Liver (tissue), 9 donors: ENCODE measurements around the gene HIVEP3. TPM values are rescaled to one million over a fixed set of nuclear protein-coding genes. Genes with fewer than 3 reads are reported as not detected.

Experiments
- DNase-seq: peaks from one replicate; pipeline ENCODE4 v3.0.0-alpha.2; 2017; ENCODE audit warnings: low spot score
- H3K27ac ChIP-seq, 2 donors: one replicate each; pipeline ENCODE4 v1.7.0; 2013; ENCODE audit warnings: inconsistent platforms in 2 of 2, low read length in 2 of 2, control low read depth in 1 of 2, low read depth in 1 of 2, mild to moderate bottlenecking in 1 of 2
- H3K27me3 ChIP-seq, 4 donors: one replicate each; pipeline versions ENCODE4 v1.6.1 to v1.7.0; 2013; ENCODE audit warnings: low read length in 3 of 4, inconsistent platforms in 1 of 4, mild to moderate bottlenecking in 1 of 4, moderate library complexity in 1 of 4; ENCODE audit not compliant: control insufficient read depth in 4 of 4, insufficient read depth in 4 of 4
- H3K36me3 ChIP-seq, 4 donors: one replicate each; pipeline versions ENCODE4 v1.6.1 to v1.7.0; 2013; ENCODE audit warnings: low read length in 3 of 4, mild to moderate bottlenecking in 3 of 4, low read depth in 1 of 4, moderate library complexity in 1 of 4; ENCODE audit not compliant: control insufficient read depth in 4 of 4, insufficient read depth in 3 of 4
- H3K4me1 ChIP-seq, 4 donors: one replicate each; pipeline versions ENCODE4 v1.6.1 to v1.7.0; 2013; ENCODE audit warnings: low read length in 3 of 4, mild to moderate bottlenecking in 3 of 4, moderate library complexity in 1 of 4; ENCODE audit not compliant: control insufficient read depth in 4 of 4, insufficient read depth in 4 of 4
- H3K4me3 ChIP-seq, 3 donors: one replicate each; pipeline versions ENCODE4 v1.6.1 to v1.7.0; 2013; ENCODE audit warnings: low read length in 3 of 3, control low read depth in 1 of 3, low read depth in 1 of 3, mild to moderate bottlenecking in 1 of 3
- H3K9ac ChIP-seq, 2 donors: one replicate each; pipeline ENCODE4 v1.7.0; 2013; ENCODE audit warnings: low read length in 2 of 2, mild to moderate bottlenecking in 2 of 2, moderate library complexity in 2 of 2, control low read depth in 1 of 2, low read depth in 1 of 2
- H3K9me3 ChIP-seq, 4 donors: one replicate each; pipeline versions ENCODE4 v1.6.1 to v1.7.0; 2013; ENCODE audit warnings: low read length in 3 of 4; ENCODE audit not compliant: control insufficient read depth in 4 of 4
- ATF3 ChIP-seq: IDR thresholded peaks from 2 replicates; pipeline ENCODE4 v1.6.1; 2016; ENCODE audit warnings: antibody characterized with exemption
- CTCF ChIP-seq: fragments of 150-350 bp; IDR thresholded peaks from 2 replicates; pipeline ENCODE4 v1.5.1; 2017; ENCODE audit warnings: improper control_type of control experiment, low read depth, low read length; ENCODE audit not compliant: missing input control
- EGR1 ChIP-seq, 2 donors: IDR thresholded peaks; 2 replicates each; pipeline ENCODE4 v1.6.1; 2016 to 2018; ENCODE audit warnings: antibody characterized with exemption in 2 of 2, low read depth in 2 of 2
- FOXA1 ChIP-seq: IDR thresholded peaks from 2 replicates; pipeline ENCODE4 v1.6.1; 2016; ENCODE audit warnings: antibody characterized with exemption
- FOXA2 ChIP-seq: IDR thresholded peaks from 2 replicates; pipeline ENCODE4 v1.6.1; 2016; ENCODE audit warnings: antibody characterized with exemption
- GABPA ChIP-seq, 2 donors: IDR thresholded peaks in 1 of 2; conservative IDR thresholded peaks in 1 of 2; 2 replicates each; pipeline ENCODE4 v1.6.1; 2016; ENCODE audit warnings: antibody characterized with exemption in 2 of 2, mild to moderate bottlenecking in 1 of 2, moderate library complexity in 1 of 2
- HNF4A ChIP-seq, 2 donors: conservative IDR thresholded peaks; 2 replicates each; pipeline ENCODE4 v1.6.1; 2016; ENCODE audit warnings: antibody characterized with exemption in 2 of 2, mild to moderate bottlenecking in 2 of 2
- HNF4G ChIP-seq: IDR thresholded peaks from 2 replicates; pipeline ENCODE4 v1.6.1; 2016; ENCODE audit warnings: antibody characterized with exemption
- MAX ChIP-seq: IDR thresholded peaks from 2 replicates; pipeline ENCODE4 v1.6.1; 2016; ENCODE audit warnings: antibody characterized with exemption
- REST ChIP-seq: IDR thresholded peaks from 2 replicates; pipeline ENCODE4 v1.6.1; 2016; ENCODE audit warnings: antibody characterized with exemption, mild to moderate bottlenecking
- RXRA ChIP-seq, 2 donors: IDR thresholded peaks; 2 replicates each; pipeline ENCODE4 v1.6.1; 2017 to 2018; ENCODE audit warnings: antibody characterized with exemption in 2 of 2, mild to moderate bottlenecking in 1 of 2
- SP1 ChIP-seq: IDR thresholded peaks from 2 replicates; pipeline ENCODE4 v1.6.1; 2018; ENCODE audit warnings: antibody characterized with exemption, mild to moderate bottlenecking
- TAF1 ChIP-seq: conservative IDR thresholded peaks from 2 replicates; pipeline ENCODE4 v1.6.1; 2016; ENCODE audit warnings: antibody characterized with exemption, mild to moderate bottlenecking
- YY1 ChIP-seq: IDR thresholded peaks from 2 replicates; pipeline ENCODE4 v1.6.1; 2016; ENCODE audit warnings: antibody characterized with exemption, mild to moderate bottlenecking
- ZBTB33 ChIP-seq: IDR thresholded peaks from 2 replicates; pipeline ENCODE4 v1.6.1; 2016; ENCODE audit warnings: antibody characterized with exemption
- WGBS: extraction: QIAGEN DNeasy Blood & Tissue Kit; methylation state at CpG from one replicate; pipeline ENCODE4 v1.1.7; 2013; 5-methylcytosine and 5-hydroxymethylcytosine counted together
- polyA plus RNA-seq, 2 donors: library from polyadenylated mRNA; stranded (reverse) in 1 of 2; unstranded in 1 of 2; fragments of 200-250 nt in 1 of 2; fragments of >200 nt in 1 of 2; fragmentation: Nextera tagmentation in 1 of 2; extraction: Ambion mirVana in 1 of 2; gene quantifications; one replicate each; pipeline versions ENCODE4 v1.2.1 to v1.2.3, GENCODE V29; 2013 to 2015
- total RNA-seq, 2 donors: library from RNA; depleted of rRNA; stranded (reverse); fragments of >200 nt; gene quantifications; one replicate each; pipeline ENCODE4 v1.2.3, GENCODE V29; 2014
- donor health status: healthy.
- donor health status: healthy.
- donor health status: healthy.
- donor health status: healthy.
- donor health status: healthy.

Gene HIVEP3
- total and polyA plus RNA-seq, 4 donors: 0.93 to 1.6 (median 1.4) TPM

GRCh38 chr1:41859686-41860085 lies 59.0 kb downstream of the HIVEP3 start:
- no peaks in the 10 kb centered on the region for H3K4me1 ChIP-seq
- 83% methylated on average over 4 of the region's 4 CpGs for WGBS
- no peaks in the 10 kb centered on the region for H3K36me3 ChIP-seq
- no peaks in the 10 kb centered on the region for H3K9me3 ChIP-seq
- no peaks in the 10 kb centered on the region for H3K27me3 ChIP-seq
- TF ChIP-seq ZBTB33 (no peak), GABPA (IDR thresholded peaks at IDR 0.05 in 1 of 2, conservative IDR thresholded peaks at IDR 0.05 in 1 of 2) (no peak), FOXA1 (no peak), RXRA (IDR thresholded peaks at IDR 0.05) (no peak), REST (no peak), CTCF (no peak), TAF1 (no peak), ATF3 (no peak), SP1 (no peak), FOXA2 (no peak), HNF4G (no peak), MAX (no peak), HNF4A (conservative IDR thresholded peaks at IDR 0.05) (no peak)
- DNase-seq: no peak
- H3K27ac ChIP-seq: no peak overlapping the region
- no peak overlapping the region for H3K4me3 ChIP-seq
- no peak overlapping the region for H3K9ac ChIP-seq

GRCh38 chr1:41856944-41857285 lies 61.8 kb downstream of the HIVEP3 start:
- no peak for DNase-seq
- Histone ChIP-seq H3K4me1 (no peaks in the 10 kb centered on the region), H3K27ac (no peak overlapping the region), H3K9ac (no peak overlapping the region), H3K27me3 (no peaks in the 10 kb centered on the region), H3K9me3 (no peaks in the 10 kb centered on the region), H3K4me3 (no peak overlapping the region), H3K36me3 (no peaks in the 10 kb centered on the region)
- WGBS: 83% methylated on average over 2 of the region's 2 CpGs
- TF ChIP-seq YY1 (no peak), ZBTB33 (no peak), EGR1 (IDR thresholded peaks at IDR 0.05; ENCODE audit: low read depth in 2 of 2) (no peak)
